K562 (cell line): ENCODE data around the gene DKK3. TPM values are rescaled to one million over a fixed set of nuclear protein-coding genes. Genes with fewer than 3 reads are reported as not detected.

Experiments used
- ATAC-seq: fragments of 200-7000 bp; cut with Tn5 transposase; 3 replicates; pipeline ENCODE4 v1.9.1; 2020; ENCODE audit warnings: moderate library complexity
- BruUV-seq: library from RNA; stranded (reverse); fragments of 400-500 nt; replicated peaks from 2 replicates; lab custom pipeline; 2021; lab: Mats Ljungman, UMichigan
- CTCF ChIA-PET: fragments of 300-600 bp; formaldehyde crosslinking; extraction: SDS; loops from one replicate; lab custom pipeline; 2021; ENCODE audit warnings: low intra/inter-chr PET ratio; lab: Yijun Ruan, JAX
- POLR2A ChIA-PET: fragments of 300-600, 350-650 bp; sonication (Branson Sonifier 250); formaldehyde crosslinking; extraction: SDS; loops from one replicate; lab custom pipeline; 2021; ENCODE audit warnings: antibody characterized with exemption, inconsistent platforms; lab: Yijun Ruan, JAX
- DNase-seq, 4 experiments: peaks; one replicate each; pipeline versions ENCODE4 v3.0.0 to v3.0.0-alpha.2; 2011 to 2018; ENCODE audit warnings: low spot score in 3 of 4, mixed read lengths in 3 of 4; ENCODE audit errors: extremely low read depth in 1 of 4
- FAIRE-seq: peaks from 2 replicates; lab custom pipeline; 2011; peaks lifted over from hg19 to GRCh38; lab: Jason Lieb, UNC
- H2AFZ ChIP-seq: 2 replicates; pipeline ENCODE4 v1.6.0; 2011; ENCODE audit warnings: low read depth, low read length, control low read depth, inconsistent platforms
- H3K27ac ChIP-seq: fragments of 200-600 bp; 3 replicates; pipeline ENCODE4 v1.8.0; 2011; ENCODE audit warnings: low read depth, mild to moderate bottlenecking, control low read depth, inconsistent platforms, low read length, moderate library complexity, mixed read lengths; ENCODE audit errors: extremely low read depth
- H3K27me3 ChIP-seq, 2 experiments: fragments of 300-600 bp in 1 of 2; 2 replicates in 1 of 2; 3 replicates in 1 of 2; pipeline versions ENCODE4 v1.6.0 to v1.8.0; 2011; ENCODE audit warnings: inconsistent platforms in 2 of 2, low read length in 2 of 2, mild to moderate bottlenecking in 1 of 2, mixed read lengths in 1 of 2, moderate library complexity in 1 of 2; ENCODE audit not compliant: control insufficient read depth in 2 of 2, insufficient read depth in 2 of 2
- H3K36me3 ChIP-seq: fragments of 300-600 bp; 3 replicates; pipeline ENCODE4 v1.8.0; 2011; ENCODE audit warnings: mild to moderate bottlenecking, low read length, inconsistent platforms; ENCODE audit not compliant: control insufficient read depth, insufficient read depth
- H3K4me1 ChIP-seq, 2 experiments: fragments of 200-600 bp in 1 of 2; replicated peaks in 1 of 2; 2 replicates in 1 of 2; 3 replicates in 1 of 2; pipeline versions ENCODE4 v1.5.1 to v1.8.0; 2011; ENCODE audit warnings: inconsistent platforms in 2 of 2, low read length in 2 of 2, mild to moderate bottlenecking in 1 of 2, mixed read lengths in 1 of 2, moderate library complexity in 1 of 2; ENCODE audit not compliant: control insufficient read depth in 2 of 2, insufficient read depth in 2 of 2
- H3K4me2 ChIP-seq: 2 replicates; pipeline ENCODE4 v1.6.1; 2011; ENCODE audit warnings: low read length, control low read depth, inconsistent platforms, mixed read lengths; ENCODE audit not compliant: insufficient read depth
- H3K4me3 ChIP-seq: fragments of 200-600 bp; sonication (generic), shearing (Covaris generic); 2 replicates; pipeline ENCODE4 v1.5.1; 2016; ENCODE audit warnings: control low read depth, inconsistent platforms
- H3K79me2 ChIP-seq: fragments of 200-600 bp; 3 replicates; pipeline ENCODE4 v1.8.0; 2011; ENCODE audit warnings: low read length, inconsistent platforms; ENCODE audit not compliant: control insufficient read depth, insufficient read depth
- H3K9ac ChIP-seq, 2 experiments: 2 replicates each; pipeline versions ENCODE4 v1.6.0 to v1.6.1; 2011; ENCODE audit warnings: low read depth in 2 of 2, low read length in 2 of 2, control low read depth in 1 of 2, inconsistent platforms in 1 of 2, mild to moderate bottlenecking in 1 of 2, mixed read lengths in 1 of 2; ENCODE audit not compliant: insufficient read depth in 1 of 2
- H3K9me1 ChIP-seq: one replicate; pipeline ENCODE4 v1.6.0; 2011; ENCODE audit warnings: inconsistent platforms, mild to moderate bottlenecking, low read length, moderate library complexity; ENCODE audit not compliant: control insufficient read depth, insufficient read depth
- H3K9me3 ChIP-seq: replicated peaks from 2 replicates; pipeline ENCODE4 v1.5.1; 2011; ENCODE audit warnings: low read depth, low read length, inconsistent platforms; ENCODE audit not compliant: control insufficient read depth, insufficient read depth
- H4K20me1 ChIP-seq: replicated peaks from 2 replicates; pipeline ENCODE4 v1.6.1; 2011; ENCODE audit warnings: low read length, inconsistent platforms, mixed read lengths; ENCODE audit not compliant: control insufficient read depth, insufficient read depth
- CBFA2T3 ChIP-seq: fragments of 450-650 bp; IDR thresholded peaks from 2 replicates; pipeline ENCODE4 v1.6.1; 2017
- CBX2 ChIP-seq: fragments of 200-600 bp; sonication (generic); IDR thresholded peaks from one replicate; pipeline ENCODE4 v1.6.1; 2012; ENCODE audit warnings: mild to moderate bottlenecking, low read length, inconsistent platforms; ENCODE audit not compliant: insufficient read depth, poor library complexity, severe bottlenecking
- FOXA3 ChIP-seq, 2 experiments: fragments of 450-650 bp in 1 of 2; sonication (generic) in 1 of 2; formaldehyde crosslinking; IDR thresholded peaks in 1 of 2; conservative IDR thresholded peaks in 1 of 2; 2 replicates each; pipeline versions ENCODE4 v1.4.0 to v1.8.0; 2020 to 2022; ENCODE audit warnings: mild to moderate bottlenecking in 2 of 2, missing genetic modification reagents in 1 of 2
- KLF1 ChIP-seq: fragments of 450-650 bp; IDR thresholded peaks from 2 replicates; pipeline ENCODE4 v1.6.1; 2016; ENCODE audit warnings: missing genetic modification characterization, missing compliant biosample characterization
- NFXL1 ChIP-seq: fragments of 450-650 bp; formaldehyde crosslinking; IDR thresholded peaks from 2 replicates; pipeline ENCODE4 v1.4.0; 2021; ENCODE audit warnings: mild to moderate bottlenecking
- NR0B1 ChIP-seq: fragments of 450-650 bp; IDR thresholded peaks from one replicate; pipeline ENCODE4 v1.6.1; 2018; ENCODE audit warnings: mild to moderate bottlenecking, moderate library complexity; ENCODE audit not compliant: partially characterized antibody
- THAP12 ChIP-seq: fragments of 250-450 bp; sonication (Bioruptor Pico); IDR thresholded peaks from 2 replicates; pipeline ENCODE4 v1.9.0; 2021; ENCODE audit warnings: mild to moderate bottlenecking, inconsistent platforms
- XRCC5 ChIP-seq: fragments of 200-400 bp; formaldehyde crosslinking; IDR thresholded peaks from 2 replicates; pipeline ENCODE4 v1.6.1; 2017; ENCODE audit warnings: low read depth, mild to moderate bottlenecking, low read length
- YBX1 ChIP-seq: fragments of 450-650 bp; IDR thresholded peaks from 2 replicates; pipeline ENCODE4 v1.7.1; 2016; ENCODE audit warnings: mild to moderate bottlenecking
- ZNF23 ChIP-seq: fragments of 250-450 bp; sonication (Bioruptor Pico); IDR thresholded peaks from 2 replicates; pipeline ENCODE4 v1.4.0; 2020; ENCODE audit warnings: mild to moderate bottlenecking
- WGBS: fragments of 100-300 bp; shearing (Covaris generic); methylation state at CpG from one replicate; pipeline ENCODE4 v1.1.6; 2016; ENCODE audit warnings: low coverage, mixed read lengths; ENCODE audit not compliant: insufficient coverage; ENCODE audit errors: missing lambda C conversion rate; 5-methylcytosine and 5-hydroxymethylcytosine counted together
- in situ Hi-C: fragments of 300-500 bp; cut with MboI; formaldehyde crosslinking; loops from 4 replicates; pipeline ENCODE4 v1.15.0; 2018; ENCODE audit warnings: inconsistent platforms, mixed read lengths
- intact Hi-C: fragments of 100-400 bp; cut with micrococcal nuclease; formaldehyde crosslinking; loops from 2 replicates; pipeline ENCODE4 v1.14.2; 2022
- polyA plus RNA-seq, 8 experiments: library from polyadenylated mRNA; depleted of rRNA in 4 of 8; stranded (reverse) in 5 of 8; unstranded in 3 of 8; fragments of >200 nt; fragmentation: Nextera tagmentation in 2 of 8; fragmentation: Illumina TruSeq in 1 of 8; extraction: Ambion mirVana in 2 of 8; extraction: Trizol in 1 of 8; gene quantifications; 2 replicates each; pipeline versions ENCODE4 v1.2.1 to v1.2.3, GENCODE V29; 2011 to 2014; ENCODE audit warnings: inconsistent platforms in 1 of 8, missing spikeins in 1 of 8
- total RNA-seq, 7 experiments: library from RNA; depleted of rRNA in 6 of 7; stranded (reverse); fragments of >200 nt in 6 of 7; fragmentation: Illumina TruSeq in 2 of 7; extraction: Trizol in 2 of 7; gene quantifications; 2 replicates each; pipeline versions ENCODE4 v1.2.1 to v1.2.3, GENCODE V29; 2011 to 2021; ENCODE audit warnings: low replicate concordance in 1 of 7

DKK3 gene
- total and polyA plus RNA-seq, 9 of the 15 experiments (the other 6 are each of a cell fraction or from before 2014, with no cell fraction given), result 0.14 to 0.85 (median 0.38) TPM; not detected in 6

- TF ChIP-seq NR0B1 (no peak), KLF1 (no peak), XRCC5 (no peak), THAP12 (CRISPR knock-in tag) (no peak), NFXL1 (CRISPR knock-in tag) (no peak)
Measured at GRCh38 chr11:12019866-12020416, 11.5 kb upstream of the DKK3 start (continued).

- Histone ChIP-seq H3K9me3 (no peaks in the 10 kb centered on the region; the same call in 1 of the 2 replicates), H2AFZ (peak overlapping the region; percentile 43; the same call in 1 of the 2 replicates), H3K27me3 (no peaks in the 10 kb centered on the region), H3K4me2 (no peak overlapping the region), H3K9me1 (no peaks in the 10 kb centered on the region), H3K27ac (no peak overlapping the region), H3K36me3 (no peaks in the 10 kb centered on the region), H4K20me1 (no peaks in the 10 kb centered on the region), H3K9ac (no peak overlapping the region), H3K4me1 (peaks cover 0 to 27% of the 10 kb centered on the region in 2 experiments; a peak in 3 of 5 replicates), H3K79me2 (no peaks in the 10 kb centered on the region), H3K4me3 (no peak overlapping the region)
- DNase-seq, result peak in 1 of 4 experiments; percentile 30
- in situ Hi-C loops, result no loop called here
- 20% methylated on average over 9 of the region's 9 CpGs for WGBS
- ChIA-PET POLR2A (interaction anchor here (0.6 to 1.5 kb wide), 2 partner anchors 9 to 541 kb away, joined by 3 to 4 read pairs; no protein-coding TSS in a partner anchor), CTCF (no interaction called here)
- FAIRE-seq, result no peak
- no peak; the same call in 2 of the 3 replicates for ATAC-seq
- no TSS peak for BruUV-seq
- no peak for TF ChIP-seq YBX1
- TF ChIP-seq ZNF23, result no peak
- TF ChIP-seq CBFA2T3, result peak; percentile 35
- TF ChIP-seq CBX2, result no peak
- TF ChIP-seq FOXA3 (CRISPR knock-in tag; conservative IDR thresholded peaks at IDR 0.05 in 1 of 2, IDR thresholded peaks at IDR 0.05 in 1 of 2), result peak in 1 of 2 experiments; percentile 78; a peak in 1 of 4 replicates
- TF ChIP-seq, all 486 proteins: peak for 2
- intact Hi-C loops, result no loop called here
Measured at GRCh38 chr11:12019337-12019736, 10.9 kb upstream of the DKK3 start.
